Right hindlimb (tissue), 1 donor: ENCODE measurements around the gene TAS2R3.
"Not testable (repeated sequence)": the region's sequence is repeated elsewhere in the genome, so short reads cannot be mapped to it uniquely, and the experiment has no call there.

Source experiments
- DNase-seq: peaks from one replicate; pipeline ENCODE4 v3.0.0-alpha.2; 2018

Gene TAS2R3

GRCh38 chr7:141763797-141764196 lies at the start of gene TAS2R3:
TAS2R3 (plus strand) TSS chr7:141764097; CDS start chr7:141764159, 62 bp downstream.
- no peak for DNase-seq

DNA sequence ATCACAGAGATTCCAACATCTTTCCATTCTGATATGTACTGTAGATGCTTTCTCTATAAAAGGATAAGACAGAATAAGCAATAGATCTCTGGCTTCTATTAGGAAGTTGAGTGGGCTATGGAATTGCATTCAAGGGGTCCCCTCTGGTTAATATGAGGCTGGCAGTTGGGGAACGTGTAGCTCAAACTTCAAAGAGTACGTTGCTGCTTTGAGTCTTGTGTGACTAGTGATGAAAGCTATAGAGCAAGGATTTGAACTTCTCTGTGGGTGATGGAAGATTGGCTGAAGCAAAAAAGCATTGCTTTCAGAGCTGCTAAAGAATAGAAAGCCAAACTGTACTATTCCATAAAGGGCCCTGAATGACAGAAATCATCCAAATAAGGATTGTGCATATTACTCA lies 49.3 kb upstream of the TAS2R3 start:
- no peak for DNase-seq

DNA sequence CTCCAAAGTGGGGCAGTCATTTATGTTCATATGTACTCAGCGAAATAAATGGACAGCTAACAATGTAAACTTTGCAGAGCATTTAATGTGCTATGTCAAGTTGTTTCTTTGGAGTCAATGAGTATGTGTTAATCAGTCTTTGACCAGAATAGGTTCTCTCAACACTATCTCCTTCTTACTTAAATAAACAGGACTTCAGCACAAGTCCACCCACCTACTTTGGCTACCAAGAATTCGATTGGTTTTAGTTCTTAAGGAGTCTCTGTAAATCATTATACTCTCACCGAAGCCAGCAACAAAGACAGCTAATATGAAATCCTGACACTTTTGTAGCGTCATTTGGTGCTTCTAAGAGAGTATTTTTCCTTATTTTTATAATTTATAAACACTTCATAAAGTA lies 48.9 kb upstream of the TAS2R3 start:
- no peak for DNase-seq

DNA sequence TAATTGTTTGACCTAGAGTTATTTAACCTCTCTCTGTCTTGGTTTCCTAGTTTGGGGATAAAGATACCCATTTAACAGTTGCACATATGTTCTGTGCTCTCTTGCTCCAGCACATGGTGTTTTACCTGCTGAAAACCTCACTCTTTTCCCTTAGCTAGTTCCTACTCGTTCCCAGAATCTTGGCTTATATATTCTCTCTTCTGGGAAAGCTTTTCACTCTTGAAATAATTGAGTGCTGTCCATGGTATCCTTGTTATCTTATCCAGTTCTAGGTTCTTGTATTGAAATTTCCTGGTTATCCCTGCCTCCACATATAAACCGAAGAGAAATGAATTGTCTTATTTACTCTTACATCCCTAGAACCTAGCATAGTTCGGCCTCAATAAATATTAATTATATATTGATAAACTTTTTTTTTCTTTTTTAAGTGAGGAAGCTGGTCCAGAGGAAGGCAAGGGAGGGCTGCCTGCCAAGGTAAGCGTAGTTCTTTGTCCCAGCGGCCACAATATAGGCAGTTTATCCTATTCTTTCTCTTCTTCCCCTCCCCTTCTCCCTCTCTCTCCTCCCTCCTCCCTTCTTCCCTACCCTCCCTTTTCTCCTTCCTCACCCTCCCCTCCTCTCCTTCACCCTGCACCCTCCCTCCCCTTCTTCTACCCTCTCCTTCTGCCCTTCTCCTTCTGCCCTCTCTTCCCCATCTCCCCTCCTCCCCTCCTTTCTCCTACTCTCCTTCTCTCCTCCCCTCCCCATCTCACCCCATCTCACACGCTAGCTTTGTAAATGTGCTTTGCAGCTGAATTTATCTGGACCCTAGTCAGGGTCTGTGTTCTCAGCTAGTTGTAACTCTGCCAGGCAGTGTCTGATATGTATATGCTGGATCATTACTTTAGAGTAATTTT lies 47.9 kb upstream of the TAS2R3 start:
- DNase-seq, result no peak

DNA sequence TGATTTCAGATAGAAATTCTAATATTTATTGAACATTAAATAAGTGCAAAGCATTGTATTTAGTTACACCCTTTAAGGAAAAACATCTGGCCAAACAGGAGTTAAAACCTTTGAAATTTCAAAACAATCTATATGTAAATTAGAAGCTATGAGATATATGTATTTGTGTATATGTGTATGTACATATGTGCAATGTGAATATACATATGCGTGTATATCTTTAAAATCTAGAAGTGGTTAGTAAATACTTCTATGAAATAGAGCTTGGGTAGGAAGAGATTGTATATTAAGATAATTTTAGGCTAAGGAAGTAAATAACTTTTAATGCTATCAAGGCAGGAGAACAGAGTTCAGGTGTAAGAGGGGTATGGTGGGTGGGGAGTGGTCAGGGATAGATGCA lies 46.4 kb upstream of the TAS2R3 start:
- no peak for DNase-seq

GRCh38 chr7:141722529-141722928 lies 41.4 kb upstream of the TAS2R3 start:
- DNase-seq, result no peak

DNA sequence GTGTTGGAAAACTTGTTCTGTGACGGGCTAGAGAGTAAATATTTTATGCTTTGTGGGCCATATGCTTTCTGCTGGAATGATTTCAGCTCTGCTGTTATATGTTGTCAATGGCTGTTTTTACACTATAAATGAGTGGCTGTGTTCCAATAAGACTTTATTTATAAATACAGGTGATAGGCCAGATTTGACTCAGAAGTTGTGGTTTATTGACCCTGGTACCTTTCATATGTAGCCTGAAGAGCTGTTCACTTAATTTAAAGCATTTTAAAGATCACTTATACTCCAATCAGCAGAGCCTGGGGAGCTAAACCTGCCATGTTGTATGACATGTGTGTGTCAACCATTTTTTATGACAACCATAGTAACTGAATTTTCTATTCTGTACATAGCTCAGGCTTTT lies 34.9 kb upstream of the TAS2R3 start:
- no peak for DNase-seq

GRCh38 chr7:141731476-141732149 lies 32.3 kb upstream of the TAS2R3 start:
- no peak for DNase-seq

- DNase-seq, result no peak
These were observed 26.6 kb upstream of the TAS2R3 start for GRCh38 chr7:141737118-141737835.

- DNase-seq, result peak; percentile 96
These were observed 25.9 kb upstream of the TAS2R3 start, which contains the start of gene SSBP1 for GRCh38 chr7:141737836-141738591. SSBP1 (plus strand) TSS chr7:141738358; CDS start chr7:141739167, 809 bp downstream.

DNA sequence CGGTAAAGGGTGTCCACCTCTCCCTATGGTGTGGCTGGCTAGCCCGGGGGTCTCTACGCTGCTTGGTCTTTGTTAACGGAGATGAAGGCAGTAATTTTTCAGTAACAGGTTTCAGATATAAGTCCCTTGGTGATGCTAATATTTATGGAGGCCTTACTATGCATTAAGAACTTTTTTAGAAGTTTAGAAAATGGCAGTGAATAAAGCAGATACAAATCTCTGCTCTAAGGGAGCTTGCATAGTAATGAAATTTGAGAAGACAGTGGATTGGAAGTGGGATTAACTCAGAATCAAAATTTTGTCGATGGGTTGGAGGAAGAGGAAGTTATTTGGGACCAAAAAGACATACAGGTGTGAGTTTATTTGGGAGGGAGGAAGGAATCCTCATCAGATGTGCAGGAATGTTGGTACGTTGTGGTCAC lies 25.3 kb upstream of the TAS2R3 start:
- DNase-seq, result no peak

GRCh38 chr7:141739250-141739649 lies 24.6 kb upstream of the TAS2R3 start:
- DNase-seq, result no peak

GRCh38 chr7:141742229-141742628 lies 21.7 kb upstream of the TAS2R3 start:
- no peak for DNase-seq

- no peak for DNase-seq
These were observed 19.8 kb upstream of the TAS2R3 start for GRCh38 chr7:141744131-141744530.

- no peak for DNase-seq
These were observed 15.5 kb upstream of the TAS2R3 start for GRCh38 chr7:141748396-141748795.

GRCh38 chr7:141751904-141752303 lies 12.0 kb upstream of the TAS2R3 start:
- DNase-seq, result not testable (repeated sequence)

DNA sequence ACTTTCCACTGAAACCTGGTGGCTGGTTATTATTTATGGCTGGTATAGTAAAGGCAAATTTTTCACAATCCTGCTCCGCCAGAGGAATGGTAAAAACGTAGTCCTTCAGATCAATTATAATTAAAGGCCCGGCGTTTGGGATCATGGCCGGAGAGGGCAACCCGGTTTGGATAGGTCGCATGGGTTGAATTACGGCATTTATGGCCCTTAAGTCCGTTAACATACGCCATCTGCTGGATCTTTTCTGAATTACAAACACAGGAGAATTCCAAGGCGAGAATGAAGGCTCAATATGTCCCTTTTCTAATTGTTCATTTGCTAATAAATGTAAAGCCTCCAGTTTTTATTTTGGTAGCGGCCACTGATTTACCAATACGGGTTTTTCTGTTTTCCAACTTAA lies 11.3 kb upstream of the TAS2R3 start:
- DNase-seq, result no peak

- no peak for DNase-seq
These were observed 9.0 kb upstream of the TAS2R3 start for GRCh38 chr7:141754939-141755338.

DNA sequence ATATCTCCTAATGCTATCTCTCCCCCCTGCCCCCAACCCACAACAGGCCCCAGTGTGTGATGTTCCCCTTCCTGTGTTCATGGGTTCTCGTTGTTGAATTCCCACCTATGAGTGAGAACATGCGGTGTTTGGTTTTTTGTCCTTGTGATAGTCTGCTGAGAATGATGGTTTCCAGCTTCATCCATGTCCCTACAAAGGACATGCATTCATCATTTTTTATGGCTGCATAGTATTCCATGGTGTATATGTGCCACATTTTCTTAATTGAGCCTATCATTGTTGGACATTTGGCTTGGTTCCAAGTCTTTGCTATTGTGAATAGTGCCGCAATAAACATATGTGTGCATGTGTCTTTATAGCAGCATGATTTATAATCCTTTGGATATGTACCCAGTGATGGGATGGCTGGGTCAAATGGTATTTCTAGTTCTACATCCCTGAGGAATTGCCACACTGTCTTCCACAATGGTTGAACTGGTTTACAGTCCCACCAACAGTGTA lies 6.2 kb downstream of the TAS2R3 start:
- DNase-seq, result not testable (repeated sequence)

GRCh38 chr7:141776374-141776773 lies 12.5 kb downstream of the TAS2R3 start, which contains the start of gene TAS2R4:
TAS2R4 (plus strand) TSS chr7:141776674; CDS start chr7:141778489, 1,815 bp downstream.
- DNase-seq, result no peak

GRCh38 chr7:141785706-141786552 lies 22.0 kb downstream of the TAS2R3 start:
- no peak for DNase-seq
